Caco-2 (cell line): ENCODE results near the gene APP. TPM values are rescaled to one million over a fixed set of nuclear protein-coding genes. Genes with fewer than 3 reads are reported as not detected.

Experiments used
- BruUV-seq: library from RNA; stranded (reverse); fragments of 400-500 nt; replicated peaks from 2 replicates; lab custom pipeline; 2021; lab: Mats Ljungman, UMichigan
- CTCF ChIA-PET: fragments of 300-600 bp; sonication (Branson Sonifier 250); formaldehyde crosslinking; loops from one replicate; lab custom pipeline; 2022; ENCODE audit warnings: antibody characterized with exemption; lab: Charles Lee
- POLR2A ChIA-PET: fragments of 300-600 bp; sonication (Branson Sonifier 250); formaldehyde crosslinking; loops from one replicate; lab custom pipeline; 2022; ENCODE audit warnings: antibody characterized with exemption; lab: Charles Lee
- DNase-seq, 2 experiments: peaks; one replicate each; pipeline versions ENCODE4 v3.0.0 to v3.0.0-alpha.2; 2020 to 2022
- H3K27me3 ChIP-seq: replicated peaks from 2 replicates; pipeline ENCODE4 v1.6.0; 2011; ENCODE audit warnings: low read length; ENCODE audit not compliant: control insufficient read depth, insufficient read depth
- H3K36me3 ChIP-seq: 2 replicates; pipeline ENCODE4 v1.5.1; 2011; ENCODE audit warnings: low read length; ENCODE audit not compliant: control insufficient read depth, insufficient read depth
- H3K4me1 ChIP-seq: fragments of 250-450 bp; sonication (Bioruptor Pico); 2 replicates; pipeline ENCODE4 v1.5.1; 2020; ENCODE audit warnings: mild to moderate bottlenecking
- H3K4me3 ChIP-seq: 2 replicates; pipeline ENCODE4 v1.5.1; 2011; ENCODE audit warnings: low read depth, mild to moderate bottlenecking, control low read depth, low read length
- H3K9me3 ChIP-seq: fragments of 250-450 bp; sonication (Bioruptor Pico); 2 replicates; pipeline ENCODE4 v1.5.1; 2020; ENCODE audit warnings: mild to moderate bottlenecking, moderate library complexity
- H3K27ac Mint-ChIP-seq: one replicate; pipeline ENCODE4 v1.8.0; 2022; ENCODE audit warnings: mixed read lengths; ENCODE audit not compliant: unreplicated experiment
- H3K27me3 Mint-ChIP-seq: one replicate; pipeline ENCODE4 v1.8.0; 2022; ENCODE audit warnings: mixed read lengths; ENCODE audit not compliant: insufficient read depth, unreplicated experiment
- H3K36me3 Mint-ChIP-seq: one replicate; pipeline ENCODE4 v1.8.0; 2022; ENCODE audit warnings: mild to moderate bottlenecking, mixed read lengths; ENCODE audit not compliant: insufficient read depth, unreplicated experiment
- H3K4me1 Mint-ChIP-seq: one replicate; pipeline ENCODE4 v1.8.0; 2022; ENCODE audit warnings: low read depth, mixed read lengths; ENCODE audit not compliant: unreplicated experiment
- H3K4me3 Mint-ChIP-seq: one replicate; pipeline ENCODE4 v1.8.0; 2022; ENCODE audit warnings: mild to moderate bottlenecking, moderate library complexity, mixed read lengths; ENCODE audit not compliant: unreplicated experiment
- H3K9me3 Mint-ChIP-seq: one replicate; pipeline ENCODE4 v1.8.0; 2022; ENCODE audit warnings: mixed read lengths; ENCODE audit not compliant: unreplicated experiment
- intact Hi-C: fragments of 100-400 bp; cut with micrococcal nuclease; formaldehyde crosslinking; loops from one replicate; pipeline ENCODE4 v1.10.0; 2022; ENCODE audit not compliant: unreplicated experiment
- total RNA-seq: library from RNA; stranded (reverse); gene quantifications from 2 replicates; pipeline ENCODE4 v1.2.3, GENCODE V29; 2022
- TF ChIP-seq, protein P1 (sequence below), 2 experiments: fragments of 200-600 bp in 1 of 2; IDR thresholded peaks; 1 replicate in 1 of 2; 2 replicates in 1 of 2; pipeline versions ENCODE4 v1.5.1 to v1.8.0; 2011 to 2022; ENCODE audit warnings: antibody characterized with exemption in 1 of 2, control low read depth in 1 of 2, inconsistent platforms in 1 of 2, low read depth in 1 of 2, low read length in 1 of 2, mild to moderate bottlenecking in 1 of 2, moderate library complexity in 1 of 2; ENCODE audit not compliant: insufficient read depth in 1 of 2, severe bottlenecking in 1 of 2, unreplicated experiment in 1 of 2

The APP gene
- total RNA-seq, 1 experiment from 2014 or later: 331 TPM

DNA sequence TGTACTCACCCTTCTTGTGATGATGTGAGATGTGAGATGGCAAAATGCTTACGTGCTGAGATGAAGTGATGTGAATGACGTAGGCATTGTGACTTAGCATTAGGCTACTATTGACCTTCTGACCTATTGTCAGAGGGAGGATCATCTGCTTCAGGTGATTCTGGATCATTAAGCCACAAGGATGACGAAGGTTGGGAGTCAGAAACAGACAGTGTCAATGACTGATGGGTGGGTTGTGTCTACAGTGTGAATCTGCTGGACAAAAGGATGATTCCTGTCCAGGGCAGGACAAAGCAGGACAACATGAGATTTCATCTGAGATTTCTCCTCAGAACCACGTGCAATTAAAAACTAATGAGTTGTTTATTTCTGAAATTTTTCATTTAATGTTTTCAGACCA lies 306.8 kb downstream of the APP start:
- no peaks in the 10 kb centered on the region for H3K27me3 ChIP-seq
- H3K27me3 Mint-ChIP-seq: no peaks in the 10 kb centered on the region
- DNase-seq: no peak
- H3K4me3 Mint-ChIP-seq: no peak overlapping the region
- no peaks in the 10 kb centered on the region for H3K9me3 Mint-ChIP-seq
- POLR2A ChIA-PET: no interaction called here
- H3K4me1 Mint-ChIP-seq: no peaks in the 10 kb centered on the region
- CTCF ChIA-PET: no interaction called here
- no peaks in the 10 kb centered on the region for H3K9me3 ChIP-seq
- H3K4me1 ChIP-seq: no peaks in the 10 kb centered on the region
- H3K27ac Mint-ChIP-seq: no peak overlapping the region
- intact Hi-C loops: loop anchor here (2.0 to 5.0 kb wide), 2 partner anchors 71 to 255 kb away; no protein-coding TSS in a partner anchor
- H3K36me3 ChIP-seq: no peaks in the 10 kb centered on the region
- no peaks in the 10 kb centered on the region for H3K36me3 Mint-ChIP-seq
- TF ChIP-seq, protein P1, sequence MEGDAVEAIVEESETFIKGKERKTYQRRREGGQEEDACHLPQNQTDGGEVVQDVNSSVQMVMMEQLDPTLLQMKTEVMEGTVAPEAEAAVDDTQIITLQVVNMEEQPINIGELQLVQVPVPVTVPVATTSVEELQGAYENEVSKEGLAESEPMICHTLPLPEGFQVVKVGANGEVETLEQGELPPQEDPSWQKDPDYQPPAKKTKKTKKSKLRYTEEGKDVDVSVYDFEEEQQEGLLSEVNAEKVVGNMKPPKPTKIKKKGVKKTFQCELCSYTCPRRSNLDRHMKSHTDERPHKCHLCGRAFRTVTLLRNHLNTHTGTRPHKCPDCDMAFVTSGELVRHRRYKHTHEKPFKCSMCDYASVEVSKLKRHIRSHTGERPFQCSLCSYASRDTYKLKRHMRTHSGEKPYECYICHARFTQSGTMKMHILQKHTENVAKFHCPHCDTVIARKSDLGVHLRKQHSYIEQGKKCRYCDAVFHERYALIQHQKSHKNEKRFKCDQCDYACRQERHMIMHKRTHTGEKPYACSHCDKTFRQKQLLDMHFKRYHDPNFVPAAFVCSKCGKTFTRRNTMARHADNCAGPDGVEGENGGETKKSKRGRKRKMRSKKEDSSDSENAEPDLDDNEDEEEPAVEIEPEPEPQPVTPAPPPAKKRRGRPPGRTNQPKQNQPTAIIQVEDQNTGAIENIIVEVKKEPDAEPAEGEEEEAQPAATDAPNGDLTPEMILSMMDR (IDR thresholded peaks at IDR 0.05; ENCODE audit: insufficient read depth in 1 of 2, low read depth in 1 of 2, low read length in 1 of 2, severe bottlenecking in 1 of 2, unreplicated experiment in 1 of 2): no peak
- H3K4me3 ChIP-seq: no peak overlapping the region
- no TSS peak for BruUV-seq

DNA sequence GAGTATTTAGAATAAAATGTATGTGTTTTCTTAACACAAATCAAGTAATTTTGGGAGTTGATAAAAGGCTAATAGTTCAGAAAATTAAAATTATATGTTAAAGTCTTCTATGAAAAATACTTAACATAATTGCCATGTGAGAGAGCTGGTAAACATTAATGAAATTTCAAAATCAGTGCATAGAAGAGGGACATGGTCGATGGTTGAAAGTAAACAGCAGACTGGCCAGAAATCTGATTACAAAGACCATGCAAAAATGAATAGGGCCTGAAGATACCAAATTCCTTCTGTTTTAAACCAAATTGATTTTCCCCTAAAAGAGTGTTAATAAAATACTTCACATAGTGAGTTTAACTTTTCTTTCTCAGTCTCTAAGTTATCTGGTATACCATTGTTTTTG lies 307.5 kb downstream of the APP start:
- no TSS peak for BruUV-seq
- Mint-ChIP-seq H3K36me3 (no peaks in the 10 kb centered on the region), H3K4me3 (no peak overlapping the region), H3K9me3 (no peaks in the 10 kb centered on the region), H3K27ac (no peak overlapping the region), H3K27me3 (no peaks in the 10 kb centered on the region), H3K4me1 (no peaks in the 10 kb centered on the region)
- TF ChIP-seq, protein P1 (IDR thresholded peaks at IDR 0.05; ENCODE audit: insufficient read depth in 1 of 2, low read depth in 1 of 2, low read length in 1 of 2, severe bottlenecking in 1 of 2, unreplicated experiment in 1 of 2): no peak
- Histone ChIP-seq H3K4me3 (no peak overlapping the region), H3K36me3 (no peaks in the 10 kb centered on the region), H3K27me3 (no peaks in the 10 kb centered on the region), H3K9me3 (no peaks in the 10 kb centered on the region), H3K4me1 (no peaks in the 10 kb centered on the region)
- intact Hi-C loops: loop anchor here (2.0 to 5.0 kb wide), 2 partner anchors 71 to 254 kb away; no protein-coding TSS in a partner anchor
- ChIA-PET POLR2A (no interaction called here), CTCF (no interaction called here)
- no peak for DNase-seq

DNA sequence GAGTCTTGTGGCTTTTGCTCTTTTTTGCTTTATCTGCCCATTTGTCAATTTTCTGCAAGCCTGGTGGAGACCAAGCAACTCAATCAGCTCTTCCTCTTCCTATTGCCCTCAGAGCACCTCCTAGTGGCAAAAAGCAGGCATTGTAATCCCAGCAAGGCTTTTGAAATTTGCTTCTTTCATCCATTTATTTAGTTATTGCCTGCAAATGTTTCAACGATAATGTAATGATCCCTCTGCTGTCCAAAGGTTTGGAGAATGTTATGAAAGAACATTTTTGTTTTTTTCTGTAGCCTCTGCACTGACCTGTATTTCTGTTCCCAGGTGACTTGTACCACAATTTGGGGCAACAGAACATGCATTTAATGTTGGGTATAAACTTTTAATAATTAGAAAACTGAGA lies 308.0 kb downstream of the APP start:
- Mint-ChIP-seq H3K4me3 (no peak overlapping the region), H3K4me1 (no peaks in the 10 kb centered on the region), H3K27ac (no peak overlapping the region), H3K27me3 (no peaks in the 10 kb centered on the region), H3K9me3 (no peaks in the 10 kb centered on the region), H3K36me3 (no peaks in the 10 kb centered on the region)
- DNase-seq: peak in 1 of 2 experiments; percentile 5
- no TSS peak for BruUV-seq
- no peak overlapping the region for H3K4me3 ChIP-seq
- intact Hi-C loops: loop anchor here (2.0 to 5.0 kb wide), 2 partner anchors 70 to 254 kb away; no protein-coding TSS in a partner anchor
- no peaks in the 10 kb centered on the region for H3K9me3 ChIP-seq
- TF ChIP-seq, protein P1 (IDR thresholded peaks at IDR 0.05; ENCODE audit: insufficient read depth in 1 of 2, low read depth in 1 of 2, low read length in 1 of 2, severe bottlenecking in 1 of 2, unreplicated experiment in 1 of 2): peak; percentile 42 to 50
- no peaks in the 10 kb centered on the region for H3K4me1 ChIP-seq
- ChIA-PET POLR2A (no interaction called here), CTCF (no interaction called here)
- H3K36me3 ChIP-seq: no peaks in the 10 kb centered on the region
- H3K27me3 ChIP-seq: no peaks in the 10 kb centered on the region
